KMS-11 (cell line): ENCODE results near the gene TMEM222.

Source experiments
- H2AFZ ChIP-seq: fragments of 200-600 bp; sonication (generic); 2 replicates; pipeline ENCODE4 v1.6.1; 2016; ENCODE audit warnings: antibody characterized with exemption, mixed run types, low read depth
- H3K27ac ChIP-seq: fragments of 200-600 bp; sonication (generic); 2 replicates; pipeline ENCODE4 v1.6.1; 2016; ENCODE audit warnings: mild to moderate bottlenecking, mixed run types
- H3K27me3 ChIP-seq: fragments of 200-600 bp; sonication (generic); 2 replicates; pipeline ENCODE4 v1.6.1; 2017; ENCODE audit warnings: mild to moderate bottlenecking, low read depth, mixed run types, moderate library complexity; ENCODE audit not compliant: insufficient read depth
- H3K36me3 ChIP-seq: fragments of 200-600 bp; sonication (generic); 2 replicates; pipeline ENCODE4 v1.6.1; 2017; ENCODE audit warnings: mild to moderate bottlenecking, mixed run types; ENCODE audit not compliant: insufficient read depth
- H3K4me1 ChIP-seq: fragments of 200-600 bp; sonication (generic); 2 replicates; pipeline ENCODE4 v1.6.1; 2016; ENCODE audit warnings: mild to moderate bottlenecking, low read depth, mixed run types; ENCODE audit not compliant: poor library complexity, severe bottlenecking
- H3K4me2 ChIP-seq: fragments of 200-600 bp; sonication (generic); 2 replicates; pipeline ENCODE4 v1.7.0; 2016; ENCODE audit warnings: mild to moderate bottlenecking, mixed run types
- H3K4me3 ChIP-seq: fragments of 200-600 bp; sonication (generic); IDR thresholded peaks from 2 replicates; pipeline ENCODE4 v1.6.1; 2017; ENCODE audit warnings: low read depth, low read length, mixed read lengths; ENCODE audit not compliant: insufficient read depth
- H3K79me2 ChIP-seq: fragments of 200-600 bp; sonication (generic); 2 replicates; pipeline ENCODE4 v1.6.1; 2016; ENCODE audit warnings: low read depth, mixed run types; ENCODE audit not compliant: insufficient read depth
- H3K9ac ChIP-seq: fragments of 200-600 bp; sonication (generic); 2 replicates; pipeline ENCODE4 v1.6.1; 2016; ENCODE audit warnings: mild to moderate bottlenecking, mixed run types
- H4K20me1 ChIP-seq: fragments of 200-600 bp; sonication (generic); 2 replicates; pipeline ENCODE4 v1.6.1; 2016; ENCODE audit warnings: mild to moderate bottlenecking, mixed run types; ENCODE audit not compliant: insufficient read depth
- CTCF ChIP-seq: fragments of 200-600 bp; sonication (generic); conservative IDR thresholded peaks from 2 replicates; pipeline ENCODE4 v1.6.1; 2017; ENCODE audit warnings: low read depth, mild to moderate bottlenecking, antibody characterized with exemption, low read length, moderate library complexity, mixed read lengths

The TMEM222 gene

GRCh38 chr1:27303509-27303908 lies 18.5 kb upstream of the TMEM222 start:
- no peak overlapping the region for H2AFZ ChIP-seq
- TF ChIP-seq CTCF, result no peak
- H3K36me3 ChIP-seq, result no peaks in the 10 kb centered on the region
- no peaks in the 10 kb centered on the region for H3K27me3 ChIP-seq
- H3K27ac ChIP-seq, result no peak overlapping the region
- H3K4me1 ChIP-seq, result peaks cover 12% of the 10 kb centered on the region
- no peaks in the 10 kb centered on the region for H4K20me1 ChIP-seq
- no peaks in the 10 kb centered on the region for H3K79me2 ChIP-seq
- H3K4me2 ChIP-seq, result no peak overlapping the region
- H3K4me3 ChIP-seq, result no peak overlapping the region
- no peak overlapping the region for H3K9ac ChIP-seq

- Histone ChIP-seq H2AFZ (no peak overlapping the region), H4K20me1 (no peaks in the 10 kb centered on the region), H3K36me3 (no peaks in the 10 kb centered on the region), H3K27ac (no peak overlapping the region), H3K79me2 (no peaks in the 10 kb centered on the region), H3K27me3 (no peaks in the 10 kb centered on the region), H3K4me2 (no peak overlapping the region), H3K9ac (no peak overlapping the region), H3K4me1 (peaks cover 12% of the 10 kb centered on the region), H3K4me3 (no peak overlapping the region)
- no peak for TF ChIP-seq CTCF
These were observed 15.9 kb upstream of the TMEM222 start for GRCh38 chr1:27306071-27306470.

GRCh38 chr1:27306892-27307761 lies 14.8 kb upstream of the TMEM222 start:
- H3K4me2 ChIP-seq, result no peak overlapping the region
- H4K20me1 ChIP-seq, result no peaks in the 10 kb centered on the region
- TF ChIP-seq CTCF, result 0 out of 2 replicates have a peak, but pooled peaks have one; percentile 20
- no peaks in the 10 kb centered on the region for H3K36me3 ChIP-seq
- no peak overlapping the region for H2AFZ ChIP-seq
- H3K27me3 ChIP-seq, result no peaks in the 10 kb centered on the region
- no peak overlapping the region for H3K4me3 ChIP-seq
- H3K9ac ChIP-seq, result no peak overlapping the region
- H3K4me1 ChIP-seq, result peaks cover 12% of the 10 kb centered on the region
- no peak overlapping the region for H3K27ac ChIP-seq
- no peaks in the 10 kb centered on the region for H3K79me2 ChIP-seq

- H3K27me3 ChIP-seq, result no peaks in the 10 kb centered on the region
- no peaks in the 10 kb centered on the region for H3K36me3 ChIP-seq
- no peak overlapping the region for H2AFZ ChIP-seq
- no peak overlapping the region for H3K27ac ChIP-seq
- H3K9ac ChIP-seq, result no peak overlapping the region
- no peaks in the 10 kb centered on the region for H4K20me1 ChIP-seq
- no peak overlapping the region for H3K4me2 ChIP-seq
- no peaks in the 10 kb centered on the region for H3K79me2 ChIP-seq
- no peak overlapping the region for H3K4me3 ChIP-seq
- H3K4me1 ChIP-seq, result peaks cover 12% of the 10 kb centered on the region
- TF ChIP-seq CTCF, result no peak
These were observed 13.9 kb upstream of the TMEM222 start for GRCh38 chr1:27307874-27308598.
